IPS-18a (cell line): ENCODE results near the gene DDX25.

Experiments used
- H3K27ac ChIP-seq: one replicate; pipeline ENCODE4 v1.5.1; 2013; ENCODE audit warnings: low read length
- H3K27me3 ChIP-seq: one replicate; pipeline ENCODE4 v1.6.1; 2013; ENCODE audit warnings: mild to moderate bottlenecking, low read length; ENCODE audit not compliant: control insufficient read depth, insufficient read depth
- H3K36me3 ChIP-seq: one replicate; pipeline ENCODE4 v1.6.1; 2013; ENCODE audit warnings: low read depth, low read length; ENCODE audit not compliant: control insufficient read depth
- H3K4me1 ChIP-seq: one replicate; pipeline ENCODE4 v1.6.1; 2013; ENCODE audit warnings: low read depth, low read length; ENCODE audit not compliant: control insufficient read depth
- H3K4me3 ChIP-seq: one replicate; pipeline ENCODE4 v1.5.1; 2013; ENCODE audit warnings: low read length
- H3K9ac ChIP-seq: one replicate; pipeline ENCODE4 v1.6.1; 2013; ENCODE audit warnings: mild to moderate bottlenecking, low read length, moderate library complexity
- H3K9me3 ChIP-seq: one replicate; pipeline ENCODE4 v1.6.1; 2013; ENCODE audit warnings: low read depth, low read length; ENCODE audit not compliant: control insufficient read depth

The DDX25 gene

DNA sequence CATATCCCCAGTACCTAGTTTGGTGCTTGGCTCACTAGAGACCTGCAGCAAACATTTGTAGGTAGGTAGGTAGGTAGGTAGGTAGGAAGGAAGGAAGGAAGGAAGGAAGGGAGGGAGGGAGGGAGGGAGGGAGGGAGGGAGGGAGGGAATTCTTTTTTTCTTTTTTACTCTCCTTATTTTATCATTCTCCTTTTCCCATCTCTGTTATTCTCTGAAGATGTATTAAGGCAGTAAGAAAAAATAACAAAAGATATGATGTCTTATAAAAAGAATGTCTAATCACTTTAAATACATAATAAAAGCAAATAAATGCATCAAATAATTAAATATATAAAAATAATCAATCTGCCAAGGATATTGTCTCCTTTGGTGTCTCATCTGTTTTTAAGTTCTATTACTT lies 70.0 kb downstream of the DDX25 start:
- Histone ChIP-seq H3K4me1 (peaks cover under 1% of the 10 kb centered on the region), H3K4me3 (no peak overlapping the region), H3K36me3 (no peaks in the 10 kb centered on the region), H3K9ac (no peak overlapping the region), H3K27me3 (no peaks in the 10 kb centered on the region), H3K27ac (no peak overlapping the region), H3K9me3 (no peaks in the 10 kb centered on the region)

DNA sequence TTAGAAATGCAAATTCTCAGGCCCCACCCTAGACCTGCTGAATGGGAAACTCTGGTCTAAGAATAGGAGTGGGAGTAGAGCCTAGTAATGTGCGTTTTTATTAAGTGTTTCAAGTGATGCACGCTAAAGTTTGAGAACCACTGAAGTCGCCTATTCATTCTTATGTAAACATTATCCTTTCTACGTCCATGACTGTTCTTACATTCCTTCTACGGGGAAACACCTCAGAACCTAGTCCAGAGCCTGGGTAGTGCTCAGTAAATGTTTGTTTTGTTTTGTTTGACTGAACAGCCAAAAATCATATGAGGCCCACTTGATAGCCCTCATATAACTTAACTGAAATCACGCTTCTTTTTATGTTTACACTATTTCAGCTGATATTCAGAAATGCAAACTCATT lies 71.3 kb downstream of the DDX25 start:
- Histone ChIP-seq H3K36me3 (no peaks in the 10 kb centered on the region), H3K9ac (no peak overlapping the region), H3K27ac (no peak overlapping the region), H3K4me1 (peaks cover 14% of the 10 kb centered on the region), H3K27me3 (no peaks in the 10 kb centered on the region), H3K9me3 (no peaks in the 10 kb centered on the region), H3K4me3 (no peak overlapping the region)

DNA sequence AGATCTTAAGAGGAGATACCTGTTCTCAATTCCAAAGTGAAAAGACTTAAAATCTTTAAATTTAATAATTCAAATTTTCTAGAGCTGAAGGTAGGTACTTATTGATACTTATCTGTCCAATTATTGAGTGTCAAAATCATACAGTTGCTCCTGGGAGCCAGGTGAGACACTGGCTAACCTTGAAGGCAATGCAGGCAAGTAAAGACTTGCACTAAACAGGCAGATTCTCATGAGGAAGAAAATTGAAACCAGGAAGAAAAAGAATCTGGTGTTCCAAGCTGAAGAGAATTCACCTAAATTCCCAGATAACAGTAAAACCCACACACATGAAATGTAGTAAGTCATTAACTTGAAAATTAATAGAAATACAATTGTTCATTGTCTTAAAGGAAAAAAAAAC lies 71.8 kb downstream of the DDX25 start:
- H3K9ac ChIP-seq: no peak overlapping the region
- H3K4me1 ChIP-seq: peaks cover 17% of the 10 kb centered on the region
- no peaks in the 10 kb centered on the region for H3K9me3 ChIP-seq
- no peak overlapping the region for H3K27ac ChIP-seq
- H3K36me3 ChIP-seq: no peaks in the 10 kb centered on the region
- no peak overlapping the region for H3K4me3 ChIP-seq
- H3K27me3 ChIP-seq: no peaks in the 10 kb centered on the region

DNA sequence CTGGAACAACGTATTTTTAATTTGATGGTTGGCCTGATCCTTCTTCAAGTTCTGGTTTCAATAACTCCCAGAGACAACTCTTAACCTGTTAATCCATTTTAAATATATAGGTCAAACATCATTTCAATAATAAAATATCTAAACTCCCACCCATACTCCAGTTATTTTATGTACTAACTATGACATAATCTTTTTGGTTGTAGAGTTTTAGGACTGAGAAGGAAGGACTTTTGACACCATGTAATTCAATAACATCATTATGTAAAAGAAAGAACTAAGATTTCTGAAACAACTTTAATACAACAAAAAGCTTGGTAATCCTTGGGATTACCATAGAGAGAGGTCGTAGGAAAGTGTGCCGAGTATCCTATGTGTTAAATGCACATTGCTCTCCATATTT lies 73.0 kb downstream of the DDX25 start:
- peaks cover 17% of the 10 kb centered on the region for H3K4me1 ChIP-seq
- H3K9me3 ChIP-seq: no peaks in the 10 kb centered on the region
- H3K4me3 ChIP-seq: no peak overlapping the region
- no peaks in the 10 kb centered on the region for H3K27me3 ChIP-seq
- no peaks in the 10 kb centered on the region for H3K36me3 ChIP-seq
- H3K27ac ChIP-seq: no peak overlapping the region
- H3K9ac ChIP-seq: no peak overlapping the region

DNA sequence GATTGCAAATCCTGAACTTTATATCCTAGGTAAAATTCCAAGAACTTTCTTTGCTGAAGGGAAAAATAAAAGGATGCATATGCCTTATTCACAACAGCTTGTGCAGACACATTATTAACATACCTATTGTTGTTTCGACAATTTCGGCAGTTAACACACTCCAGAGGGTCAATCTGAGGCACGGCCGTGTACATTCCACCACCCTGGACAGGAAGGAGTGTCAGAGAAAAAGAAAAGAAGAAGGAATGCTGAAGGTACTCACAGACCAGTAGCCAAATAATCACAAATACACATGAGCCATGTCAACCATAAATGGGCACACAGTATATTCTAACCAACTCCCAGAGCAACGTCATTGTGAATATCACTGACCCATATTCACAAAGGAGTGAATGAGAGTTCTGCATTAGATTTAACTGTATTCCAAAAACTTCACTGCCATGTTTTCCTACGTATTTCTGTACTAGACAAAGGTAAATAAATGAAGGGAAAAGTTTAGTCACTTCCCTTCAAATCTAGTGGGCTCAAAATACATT lies 73.9 kb downstream of the DDX25 start:
- H3K27me3 ChIP-seq: no peaks in the 10 kb centered on the region
- H3K9me3 ChIP-seq: no peaks in the 10 kb centered on the region
- H3K36me3 ChIP-seq: peaks cover 2% of the 10 kb centered on the region
- no peak overlapping the region for H3K4me3 ChIP-seq
- H3K4me1 ChIP-seq: peaks cover 17% of the 10 kb centered on the region
- no peak overlapping the region for H3K27ac ChIP-seq
- no peak overlapping the region for H3K9ac ChIP-seq
